Activated CD4-positive, alpha-beta memory T cell treated with anti-CD3 and anti-CD28 coated beads, Interleukin-2, amount 10 ng/mL, durations not matched to agents 7 days and 5 days (primary cell): ENCODE measurements around the gene ZNF689. TPM values are rescaled to one million over a fixed set of nuclear protein-coding genes. Genes with fewer than 3 reads are reported as not detected.
"Not testable (repeated sequence)": the region's sequence is repeated elsewhere in the genome, so short reads cannot be mapped to it uniquely, and the experiment has no call there.

ENCODE experiments used
- CTCF ChIA-PET: fragments of 350-600 bp; sonication (Branson Sonifier 250); formaldehyde crosslinking; loops from one replicate; lab custom pipeline; 2021; ENCODE audit warnings: antibody characterized with exemption, inconsistent platforms; lab: Charles Lee
- POLR2A ChIA-PET: fragments of 350-600 bp; sonication (Branson Sonifier 250); formaldehyde crosslinking; loops from one replicate; lab custom pipeline; 2021; ENCODE audit warnings: antibody characterized with exemption; lab: Charles Lee
- DNase-seq: peaks from one replicate; pipeline ENCODE4 v3.0.0-alpha.2; 2020
- H3K27ac Mint-ChIP-seq: one replicate; pipeline ENCODE4 v1.8.0; 2021; ENCODE audit warnings: mild to moderate bottlenecking, mixed read lengths
- H3K27me3 Mint-ChIP-seq: one replicate; pipeline ENCODE4 v1.8.0; 2021; ENCODE audit warnings: mixed read lengths
- H3K36me3 Mint-ChIP-seq: one replicate; pipeline ENCODE4 v1.8.0; 2021; ENCODE audit warnings: low read depth, mixed read lengths
- H3K4me1 Mint-ChIP-seq: one replicate; pipeline ENCODE4 v1.8.0; 2021; ENCODE audit warnings: mixed read lengths
- H3K4me3 Mint-ChIP-seq: one replicate; pipeline ENCODE4 v1.8.0; 2021; ENCODE audit warnings: mild to moderate bottlenecking, mixed read lengths
- H3K9me3 Mint-ChIP-seq: one replicate; pipeline ENCODE4 v1.8.0; 2021; ENCODE audit warnings: mixed read lengths
- total RNA-seq, 2 experiments: library from RNA; stranded (reverse); gene quantifications; one replicate each; pipeline ENCODE4 v1.2.3, GENCODE V29; 2021

The ZNF689 gene
- total RNA-seq, 2 experiments from 2014 or later = 9.9 to 11.7 TPM

GRCh38 chr16:30632454-30632853 lies 22.3 kb upstream of the ZNF689 start:
- ChIA-PET CTCF (interaction anchor here (1.8 to 3.5 kb wide), 2 partner anchors 27 to 202 kb away, joined by 13 to 15 read pairs; partner anchors contain the start of genes DCTPP1 and FBRS), POLR2A (interaction anchor here (1.6 kb wide), 1 partner anchor 28 kb away, joined by 3 read pairs; no protein-coding TSS in a partner anchor)
- H3K9me3 Mint-ChIP-seq, H3K36me3 Mint-ChIP-seq, DNase-seq, H3K27ac Mint-ChIP-seq, H3K4me3 Mint-ChIP-seq, H3K27me3 Mint-ChIP-seq: not testable (repeated sequence)
- H3K4me1 Mint-ChIP-seq = peaks cover 30% of the 10 kb centered on the region

DNA sequence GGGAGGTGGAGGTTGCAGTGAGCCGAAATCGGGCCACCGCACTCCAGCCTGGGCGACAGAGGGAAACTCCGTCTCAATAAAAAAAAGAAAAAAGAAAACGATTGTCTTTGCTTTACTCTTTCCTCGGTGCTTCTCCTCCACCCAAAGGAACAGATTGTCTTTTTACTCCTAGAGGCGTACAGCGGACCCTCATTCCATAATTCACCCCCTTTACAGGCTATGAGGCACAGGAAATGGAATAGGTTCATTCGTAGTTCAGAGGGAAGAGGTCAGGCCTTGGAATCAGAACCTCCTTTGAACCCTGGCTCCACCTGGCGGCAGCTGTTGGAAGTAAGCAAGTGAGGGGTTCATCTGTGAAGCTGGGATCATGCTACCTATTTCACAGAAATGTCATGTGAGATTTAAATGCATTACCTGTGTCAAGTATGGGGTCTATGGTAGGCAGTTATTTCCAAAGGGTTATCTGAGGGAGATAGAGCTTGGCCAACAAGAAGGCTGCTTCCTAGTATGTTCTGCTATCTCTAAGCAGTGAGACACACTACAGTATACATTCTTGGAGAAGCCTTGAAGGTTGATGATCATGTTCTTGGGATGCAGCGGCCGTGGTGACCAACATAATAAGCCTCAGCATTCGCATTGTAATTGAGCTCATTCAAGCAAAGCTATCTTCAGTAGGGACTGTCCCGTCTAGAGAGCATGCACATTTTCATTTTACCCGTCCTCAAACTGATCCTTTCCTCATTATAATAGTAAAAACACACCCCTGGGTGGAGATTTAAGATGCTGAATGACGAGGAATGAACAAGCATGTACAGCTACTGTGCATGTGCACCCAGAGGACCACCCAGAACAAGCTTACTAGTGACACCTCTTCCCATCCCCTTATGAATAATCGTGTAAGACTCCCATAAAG lies 18.7 kb upstream of the ZNF689 start:
- Mint-ChIP-seq H3K27me3 (peaks cover 2% of the 10 kb centered on the region), H3K9me3 (no peaks in the 10 kb centered on the region), H3K4me3 (peak overlapping the region; percentile 63), H3K36me3 (no peaks in the 10 kb centered on the region), H3K4me1 (peaks cover 16% of the 10 kb centered on the region), H3K27ac (peak overlapping the region; percentile 53)
- peak; percentile 90 for DNase-seq
- ChIA-PET POLR2A (interaction anchor here (0.8 to 1.4 kb wide), 10 partner anchors 12 to 246 kb away, joined by 3 to 6 read pairs (median 4); partner anchors contain the start of genes DCTPP1, ZNF688 and ZNF689), CTCF (interaction anchor here (0.7 to 6.2 kb wide), 28 partner anchors 9 to 211 kb away, joined by 3 to 57 read pairs (median 4); partner anchors contain the start of genes DCTPP1, ITGAL, PRR14 and ZNF689)

DNA sequence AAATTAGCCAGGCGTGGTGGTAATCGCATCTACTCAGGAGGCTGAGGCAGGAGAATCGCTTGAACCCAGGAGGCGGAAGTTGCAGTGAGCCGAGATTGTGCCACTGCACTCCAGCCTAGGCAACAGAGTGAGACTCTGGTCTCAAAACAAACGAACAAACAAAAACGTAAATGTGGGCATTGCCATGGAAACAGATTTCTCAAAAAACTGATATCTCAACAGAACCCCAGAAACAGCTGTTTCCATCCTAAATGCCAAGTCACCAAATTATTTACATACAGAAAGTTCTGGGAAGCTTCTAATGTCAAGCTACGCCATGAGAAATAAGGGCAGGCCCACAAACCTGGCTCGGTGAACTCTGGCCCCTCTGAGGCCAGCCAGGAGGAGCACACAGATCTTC lies 16.0 kb upstream of the ZNF689 start:
- Mint-ChIP-seq H3K27me3 (peaks cover 19% of the 10 kb centered on the region), H3K36me3 (no peaks in the 10 kb centered on the region), H3K9me3 (no peaks in the 10 kb centered on the region), H3K27ac (no peak overlapping the region), H3K4me3 (no peak overlapping the region), H3K4me1 (peaks cover 13% of the 10 kb centered on the region)
- ChIA-PET POLR2A (no interaction called here), CTCF (interaction anchor here (0.6 to 6.2 kb wide), 6 partner anchors 10 to 217 kb away, joined by 3 to 57 read pairs (median 4); partner anchors contain the start of genes DCTPP1 and ZNF688)
- no peak for DNase-seq

- no peak overlapping the region for H3K27ac Mint-ChIP-seq
- H3K4me1 Mint-ChIP-seq = peaks cover 6% of the 10 kb centered on the region
- ChIA-PET POLR2A (no interaction called here), CTCF (interaction anchor here (1.9 kb wide), 1 partner anchor 8 kb away, joined by 9 read pairs; no protein-coding TSS in a partner anchor)
- no peaks in the 10 kb centered on the region for H3K9me3 Mint-ChIP-seq
- no peak overlapping the region for H3K4me3 Mint-ChIP-seq
- H3K27me3 Mint-ChIP-seq = peaks cover 34% of the 10 kb centered on the region
- no peaks in the 10 kb centered on the region for H3K36me3 Mint-ChIP-seq
- DNase-seq = no peak
Measured at GRCh38 chr16:30623536-30624283, 13.5 kb upstream of the ZNF689 start.

GRCh38 chr16:30622455-30623032 lies 12.4 kb upstream of the ZNF689 start:
- no peaks in the 10 kb centered on the region for H3K9me3 Mint-ChIP-seq
- POLR2A ChIA-PET = interaction anchor here (0.8 kb wide), 1 partner anchor 12 kb away, joined by 3 read pairs; the partner anchor contains the start of gene ZNF689
- DNase-seq = no peak
- CTCF ChIA-PET = interaction anchor here (2.3 kb wide), 1 partner anchor 193 kb away, joined by 8 read pairs; the partner anchor contains the start of gene DCTPP1
- no peak overlapping the region for H3K4me3 Mint-ChIP-seq
- peaks cover 35% of the 10 kb centered on the region for H3K27me3 Mint-ChIP-seq
- no peaks in the 10 kb centered on the region for H3K36me3 Mint-ChIP-seq
- H3K27ac Mint-ChIP-seq = no peak overlapping the region
- H3K4me1 Mint-ChIP-seq = peaks cover 2% of the 10 kb centered on the region

- POLR2A ChIA-PET = no interaction called here
- no peaks in the 10 kb centered on the region for H3K36me3 Mint-ChIP-seq
- no peaks in the 10 kb centered on the region for H3K4me1 Mint-ChIP-seq
- H3K4me3 Mint-ChIP-seq = no peak overlapping the region
- H3K27ac Mint-ChIP-seq = no peak overlapping the region
- no peak for DNase-seq
- CTCF ChIA-PET = interaction anchor here (0.6 to 2.3 kb wide), 2 partner anchors 190 to 192 kb away, joined by 3 to 8 read pairs; partner anchors contain the start of gene DCTPP1
- H3K27me3 Mint-ChIP-seq = peaks cover 35% of the 10 kb centered on the region
- H3K9me3 Mint-ChIP-seq = no peaks in the 10 kb centered on the region
Measured at GRCh38 chr16:30621765-30622164, 11.6 kb upstream of the ZNF689 start.

DNA sequence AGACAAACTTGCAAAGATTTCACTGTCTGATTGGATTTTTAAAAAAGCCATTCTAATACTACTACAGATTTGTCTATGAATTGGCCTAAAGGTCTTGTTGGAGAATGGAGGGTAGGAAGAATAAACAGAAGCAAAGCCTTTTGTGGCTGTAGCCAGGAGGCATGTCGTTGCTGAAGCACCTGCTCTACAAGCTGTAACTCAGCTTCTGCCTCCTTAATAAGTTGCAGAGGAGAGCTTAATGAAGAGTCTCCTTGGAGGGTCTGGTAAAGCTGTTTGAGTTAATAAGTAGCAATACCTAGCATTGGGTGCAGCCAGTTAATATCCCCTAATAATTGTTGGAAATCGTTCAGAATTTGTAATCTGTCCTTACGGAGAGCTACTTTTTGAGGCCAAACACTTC lies 10.0 kb upstream of the ZNF689 start:
- Mint-ChIP-seq H3K27me3 (peaks cover 37% of the 10 kb centered on the region), H3K27ac (no peak overlapping the region), H3K36me3 (no peaks in the 10 kb centered on the region), H3K4me1 (peaks cover 4% of the 10 kb centered on the region), H3K9me3 (no peaks in the 10 kb centered on the region), H3K4me3 (no peak overlapping the region)
- POLR2A ChIA-PET = interaction anchor here (1.4 kb wide), 1 partner anchor 40 kb away, joined by 4 read pairs; no protein-coding TSS in a partner anchor
- DNase-seq = no peak
- CTCF ChIA-PET = interaction anchor here (0.5 to 3.3 kb wide), 7 partner anchors 9 to 190 kb away, joined by 3 to 22 read pairs (median 4); partner anchors contain the start of genes DCTPP1 and ZNF689

DNA sequence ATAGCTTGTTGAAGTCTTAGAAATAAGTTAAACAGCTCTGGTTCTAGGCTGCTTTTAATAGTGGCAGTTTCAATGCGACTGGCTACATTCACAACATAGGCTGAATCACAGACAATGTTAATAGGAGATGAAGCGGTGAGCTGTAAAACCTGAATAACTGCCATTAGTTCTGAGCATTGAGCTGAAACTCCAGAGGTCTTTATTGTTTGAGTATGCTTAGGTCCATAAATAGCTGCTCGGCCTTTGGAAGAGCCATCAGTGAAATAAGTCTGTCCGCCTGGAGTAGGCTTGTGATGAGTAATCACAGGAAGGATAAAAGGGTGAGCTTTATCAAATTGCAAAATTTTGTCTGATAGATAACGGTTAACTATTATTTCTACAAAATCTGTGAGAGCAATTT lies 9.4 kb upstream of the ZNF689 start:
- CTCF ChIA-PET = interaction anchor here (0.5 to 3.3 kb wide), 8 partner anchors 9 to 190 kb away, joined by 3 to 22 read pairs (median 3); partner anchors contain the start of genes DCTPP1 and ZNF689
- H3K4me3 Mint-ChIP-seq = no peak overlapping the region
- peaks cover 4% of the 10 kb centered on the region for H3K4me1 Mint-ChIP-seq
- H3K27me3 Mint-ChIP-seq = peaks cover 37% of the 10 kb centered on the region
- H3K36me3 Mint-ChIP-seq = no peaks in the 10 kb centered on the region
- H3K27ac Mint-ChIP-seq = no peak overlapping the region
- H3K9me3 Mint-ChIP-seq = no peaks in the 10 kb centered on the region
- DNase-seq = no peak
- POLR2A ChIA-PET = interaction anchor here (0.7 to 1.4 kb wide), 2 partner anchors 9 to 41 kb away, joined by 3 to 4 read pairs; partner anchors contain the start of gene ZNF689

GRCh38 chr16:30619202-30619601 lies 9.0 kb upstream of the ZNF689 start:
- ChIA-PET CTCF (interaction anchor here (0.7 to 3.3 kb wide), 7 partner anchors 9 to 189 kb away, joined by 3 to 22 read pairs (median 3); partner anchors contain the start of genes DCTPP1 and ZNF689), POLR2A (interaction anchor here (0.7 kb wide), 1 partner anchor 9 kb away, joined by 3 read pairs; the partner anchor contains the start of gene ZNF689)
- Mint-ChIP-seq H3K4me3 (no peak overlapping the region), H3K27me3 (peaks cover 37% of the 10 kb centered on the region), H3K36me3 (no peaks in the 10 kb centered on the region), H3K27ac (no peak overlapping the region), H3K9me3 (no peaks in the 10 kb centered on the region), H3K4me1 (peaks cover 4% of the 10 kb centered on the region)
- DNase-seq = no peak

GRCh38 chr16:30615358-30616091 lies 5.3 kb upstream of the ZNF689 start:
- no peaks in the 10 kb centered on the region for H3K9me3 Mint-ChIP-seq
- peaks cover 17% of the 10 kb centered on the region for H3K27me3 Mint-ChIP-seq
- no peak overlapping the region for H3K4me3 Mint-ChIP-seq
- H3K36me3 Mint-ChIP-seq = no peaks in the 10 kb centered on the region
- POLR2A ChIA-PET = interaction anchor here (0.8 to 1.6 kb wide), 7 partner anchors 17 to 198 kb away, joined by 3 to 6 read pairs (median 3); partner anchors contain the start of genes DCTPP1, PRR14 and ZNF747
- H3K4me1 Mint-ChIP-seq = peaks cover 12% of the 10 kb centered on the region
- H3K27ac Mint-ChIP-seq = no peak overlapping the region
- CTCF ChIA-PET = interaction anchor here (0.6 to 4.2 kb wide), 35 partner anchors 9 to 560 kb away, joined by 3 to 57 read pairs (median 4); partner anchors contain the start of genes DCTPP1, FBRS, PRR14 and ZNF688
- DNase-seq = peak; percentile 85
